AG04449 (cell line): ENCODE data around the gene CCNJL.

Source experiments
- CTCF ChIA-PET: fragments of 350-600 bp; formaldehyde crosslinking; extraction: SDS; loops from one replicate; lab custom pipeline; 2021; ENCODE audit warnings: antibody characterized with exemption; lab: Yijun Ruan, JAX
- POLR2A ChIA-PET: fragments of 400-600, 350-600 bp; formaldehyde crosslinking; extraction: SDS; loops from one replicate; lab custom pipeline; 2020; ENCODE audit warnings: antibody characterized with exemption, inconsistent platforms; lab: Yijun Ruan, JAX
- DNase-seq: peaks from one replicate; pipeline ENCODE4 v3.0.0-alpha.2; 2010; ENCODE audit warnings: low read depth, low spot score
- H3K4me3 ChIP-seq: 2 replicates; pipeline ENCODE4 v1.5.1; 2011; ENCODE audit warnings: low read depth, mild to moderate bottlenecking, control low read depth, low read length
- TF ChIP-seq, protein P1 (sequence below): IDR thresholded peaks from one replicate; pipeline ENCODE4 v1.5.1; 2011; ENCODE audit warnings: mild to moderate bottlenecking, moderate library complexity, low read length, control low read depth, inconsistent platforms; ENCODE audit not compliant: insufficient read depth; ENCODE audit errors: missing control alignments

CCNJL gene

DNA sequence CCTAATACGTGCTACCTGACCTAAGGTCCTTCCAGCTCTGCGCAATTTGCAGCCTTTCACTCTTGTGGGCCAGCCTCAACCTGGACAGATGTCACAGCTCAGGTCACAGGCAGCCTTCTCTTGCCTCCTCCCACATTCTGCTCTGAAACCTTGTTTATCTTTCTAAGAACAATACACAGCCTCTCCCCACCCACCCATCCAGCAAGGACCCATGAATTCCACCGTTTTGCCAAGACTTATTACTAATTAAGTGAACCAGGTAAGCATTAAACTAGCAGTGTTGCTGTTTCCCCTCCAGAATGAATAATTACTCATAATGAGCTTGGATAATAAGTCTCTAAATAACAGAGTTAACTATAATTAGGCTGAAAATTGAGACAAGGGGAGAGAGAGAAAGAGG is 72.0 kb downstream of the CCNJL start:
- ChIA-PET POLR2A (no interaction called here), CTCF (interaction anchor here (0.7 to 1.5 kb wide), 3 partner anchors 9 to 42 kb away, joined by 3 to 6 read pairs (median 3); no protein-coding TSS in a partner anchor)
- TF ChIP-seq, protein P1, sequence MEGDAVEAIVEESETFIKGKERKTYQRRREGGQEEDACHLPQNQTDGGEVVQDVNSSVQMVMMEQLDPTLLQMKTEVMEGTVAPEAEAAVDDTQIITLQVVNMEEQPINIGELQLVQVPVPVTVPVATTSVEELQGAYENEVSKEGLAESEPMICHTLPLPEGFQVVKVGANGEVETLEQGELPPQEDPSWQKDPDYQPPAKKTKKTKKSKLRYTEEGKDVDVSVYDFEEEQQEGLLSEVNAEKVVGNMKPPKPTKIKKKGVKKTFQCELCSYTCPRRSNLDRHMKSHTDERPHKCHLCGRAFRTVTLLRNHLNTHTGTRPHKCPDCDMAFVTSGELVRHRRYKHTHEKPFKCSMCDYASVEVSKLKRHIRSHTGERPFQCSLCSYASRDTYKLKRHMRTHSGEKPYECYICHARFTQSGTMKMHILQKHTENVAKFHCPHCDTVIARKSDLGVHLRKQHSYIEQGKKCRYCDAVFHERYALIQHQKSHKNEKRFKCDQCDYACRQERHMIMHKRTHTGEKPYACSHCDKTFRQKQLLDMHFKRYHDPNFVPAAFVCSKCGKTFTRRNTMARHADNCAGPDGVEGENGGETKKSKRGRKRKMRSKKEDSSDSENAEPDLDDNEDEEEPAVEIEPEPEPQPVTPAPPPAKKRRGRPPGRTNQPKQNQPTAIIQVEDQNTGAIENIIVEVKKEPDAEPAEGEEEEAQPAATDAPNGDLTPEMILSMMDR = no peak
- no peak for DNase-seq
- no peak overlapping the region for H3K4me3 ChIP-seq

DNA sequence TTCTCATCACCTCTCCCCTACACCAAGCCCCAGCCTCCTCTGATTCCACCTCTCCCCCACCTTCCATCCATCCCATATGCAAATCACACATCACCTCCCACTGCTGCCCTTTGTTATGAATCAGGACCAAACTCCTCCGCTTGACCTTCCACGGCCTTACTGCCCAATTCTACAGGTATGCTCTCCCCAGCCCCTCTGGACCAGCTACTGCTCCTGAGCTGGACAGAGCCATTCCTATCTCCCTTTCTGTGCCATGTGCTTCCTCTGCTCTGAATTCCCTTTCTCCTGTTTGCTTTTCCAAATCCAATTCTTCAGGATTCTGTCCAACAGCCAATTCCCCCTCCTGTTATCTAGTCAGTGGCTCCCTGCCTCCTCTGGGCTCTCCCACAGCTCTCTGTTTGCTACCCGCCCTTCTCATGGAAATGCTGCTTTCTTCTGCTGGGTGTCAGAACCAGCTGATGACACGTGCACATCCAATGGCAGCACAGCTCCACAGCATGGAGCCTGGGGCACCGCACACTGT is 74.7 kb downstream of the CCNJL start:
- no peak for DNase-seq
- ChIA-PET CTCF (no interaction called here), POLR2A (no interaction called here)
- H3K4me3 ChIP-seq = no peak overlapping the region
- TF ChIP-seq, protein P1 = no peak

DNA sequence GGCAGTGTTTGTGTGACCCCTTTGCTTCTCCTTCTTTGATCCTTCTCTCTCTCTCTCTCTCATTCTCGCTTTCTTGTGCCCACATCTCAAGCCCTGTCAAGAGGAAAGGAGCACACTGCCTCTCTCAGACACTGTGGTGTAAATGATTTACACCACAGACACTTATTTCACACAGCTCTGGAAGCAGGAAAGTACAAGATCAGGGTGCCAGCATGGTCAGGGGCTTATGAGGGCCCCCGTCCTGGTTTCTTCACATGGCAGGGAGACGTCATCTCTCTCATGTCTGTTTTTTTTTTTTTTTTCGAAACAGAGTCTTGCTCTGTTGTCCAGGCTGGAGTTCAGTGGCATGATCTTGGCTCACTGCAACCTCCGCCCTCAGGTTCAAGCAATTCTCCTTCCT is 76.6 kb downstream of the CCNJL start:
- H3K4me3 ChIP-seq = no peak overlapping the region
- POLR2A ChIA-PET = no interaction called here
- CTCF ChIA-PET = no interaction called here
- TF ChIP-seq, protein P1 = no peak
- no peak for DNase-seq

DNA sequence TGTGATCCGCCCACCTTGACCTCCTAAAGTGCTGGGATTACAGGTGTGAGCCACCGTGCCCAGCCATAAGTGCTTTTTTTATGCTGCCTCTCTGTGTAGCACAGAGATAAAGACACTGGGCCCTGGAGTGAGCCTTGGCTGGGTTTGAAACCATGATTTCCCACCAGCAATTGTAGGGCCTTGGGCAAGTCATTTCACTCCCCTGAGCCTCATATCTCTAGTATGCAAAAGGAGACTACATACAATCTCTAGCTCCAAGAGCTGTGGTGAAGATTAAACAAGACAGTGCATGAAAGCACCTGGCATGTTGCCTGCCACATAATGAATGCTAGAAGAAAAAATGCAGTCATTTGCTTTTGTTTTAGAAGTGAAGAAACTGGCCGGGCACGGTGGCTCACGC is 79.1 kb downstream of the CCNJL start:
- POLR2A ChIA-PET = no interaction called here
- H3K4me3 ChIP-seq = no peak overlapping the region
- no peak for DNase-seq
- TF ChIP-seq, protein P1 = no peak
- CTCF ChIA-PET = no interaction called here

DNA sequence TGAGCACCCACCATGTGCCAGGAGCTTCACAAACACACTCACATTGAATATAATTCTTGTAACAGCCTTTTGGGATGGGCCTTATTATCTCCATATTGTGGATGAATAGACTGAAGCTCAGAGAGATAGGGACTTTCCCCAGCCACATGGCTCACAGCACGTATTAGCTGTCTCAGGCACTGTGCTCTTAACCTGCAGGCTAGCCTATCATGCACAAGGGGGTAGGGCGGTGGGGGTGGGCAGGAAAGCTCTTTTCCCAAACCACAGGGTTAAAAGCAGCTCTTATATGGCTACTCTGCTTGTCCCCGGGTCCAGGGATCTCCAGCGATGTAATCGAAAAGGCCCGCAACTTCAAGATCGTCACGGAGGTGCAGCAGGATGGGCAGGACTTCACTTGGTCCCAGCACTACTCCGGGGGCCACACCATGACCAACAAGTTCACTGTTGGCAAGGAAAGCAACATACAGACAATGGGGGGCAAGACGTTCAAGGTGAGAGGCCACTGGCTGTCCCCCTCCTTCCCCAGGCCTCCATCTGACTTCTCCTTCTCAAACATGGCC is 80.5 kb downstream of the CCNJL start:
- no peak for DNase-seq
- H3K4me3 ChIP-seq = no peak overlapping the region
- TF ChIP-seq, protein P1 = no peak
- CTCF ChIA-PET = interaction anchor here (1.3 kb wide), 1 partner anchor 31 kb away, joined by 3 read pairs; no protein-coding TSS in a partner anchor
- POLR2A ChIA-PET = no interaction called here

DNA sequence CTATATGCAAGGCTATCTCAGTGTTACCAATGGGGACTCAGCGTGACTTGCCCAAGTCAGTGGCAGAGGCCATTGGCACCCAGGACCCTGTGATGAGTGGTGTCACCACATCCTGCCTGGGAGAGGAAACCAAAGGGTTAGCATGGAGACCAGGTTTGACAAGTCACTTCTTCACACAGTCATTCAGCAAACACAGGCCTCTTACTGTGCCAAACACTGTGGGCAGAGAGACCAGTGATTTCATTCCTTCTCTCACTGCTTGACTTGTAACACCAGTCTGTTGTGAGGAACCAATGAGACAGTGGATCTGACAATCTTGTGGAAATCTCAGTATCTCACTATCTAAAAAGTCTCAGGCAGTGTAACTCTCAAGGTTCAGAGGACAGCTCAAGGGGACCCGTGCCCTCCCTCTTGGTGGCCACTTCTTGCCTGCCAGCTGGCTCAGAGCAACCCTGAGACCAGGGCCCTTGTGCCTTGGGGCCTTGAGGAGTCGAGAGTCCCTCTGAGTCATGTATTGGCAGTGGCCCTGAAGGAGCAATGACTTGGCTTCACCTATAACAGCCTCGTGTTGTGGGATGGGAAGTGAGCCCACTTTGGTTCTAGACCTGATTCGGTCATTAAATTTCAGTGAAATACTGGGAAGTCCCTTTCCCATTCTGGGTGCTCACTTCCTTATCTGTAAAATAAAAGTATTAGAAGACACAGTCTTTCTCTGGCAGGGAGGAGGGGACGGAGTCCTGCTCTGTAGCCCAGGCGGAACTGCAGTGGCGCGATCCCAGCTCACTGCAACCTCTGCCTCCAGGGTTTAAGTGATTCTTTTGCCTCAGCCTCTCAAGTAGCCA is 81.5 kb downstream of the CCNJL start:
- TF ChIP-seq, protein P1 = no peak
- ChIA-PET CTCF (interaction anchor here (0.6 to 1.3 kb wide), 2 partner anchors 30 to 904 kb away, joined by 3 read pairs; no protein-coding TSS in a partner anchor), POLR2A (no interaction called here)
- DNase-seq = peak; percentile 23
- no peak overlapping the region for H3K4me3 ChIP-seq
